Karpas-422 (cell line): ENCODE results near the gene HK1. TPM values are rescaled to one million over a fixed set of nuclear protein-coding genes. Genes with fewer than 3 reads are reported as not detected.
A peak's percentile ranks its signal among the peaks of the same experiment; 100 is the strongest.

ENCODE experiments used
- DNase-seq: peaks from one replicate; pipeline ENCODE4 v3.0.0-alpha.2; 2015
- H2AFZ ChIP-seq: fragments of 200-600 bp; sonication (generic); 2 replicates; pipeline ENCODE4 v1.6.1; 2014; ENCODE audit warnings: antibody characterized with exemption, low read length, mixed read lengths
- H3K27ac ChIP-seq: fragments of 200-600 bp; sonication (generic); 2 replicates; pipeline ENCODE4 v1.5.1; 2014; ENCODE audit warnings: mild to moderate bottlenecking, low read length, moderate library complexity
- H3K27me3 ChIP-seq: fragments of 200-600 bp; sonication (generic); 2 replicates; pipeline ENCODE4 v1.6.1; 2014; ENCODE audit warnings: low read length, mixed read lengths
- H3K36me3 ChIP-seq: fragments of 200-600 bp; sonication (generic); 2 replicates; pipeline ENCODE4 v1.6.1; 2014; ENCODE audit warnings: low read length, mixed read lengths; ENCODE audit not compliant: insufficient read depth
- H3K4me1 ChIP-seq: fragments of 200-600 bp; sonication (generic); 2 replicates; pipeline ENCODE4 v1.6.1; 2014; ENCODE audit warnings: mild to moderate bottlenecking, low read length, mixed read lengths
- H3K4me2 ChIP-seq: fragments of 200-600 bp; sonication (generic); 2 replicates; pipeline ENCODE4 v1.6.1; 2014; ENCODE audit warnings: low read length, low read depth, mild to moderate bottlenecking; ENCODE audit not compliant: poor library complexity, severe bottlenecking
- H3K4me3 ChIP-seq: fragments of 200-600 bp; sonication (generic); 2 replicates; pipeline ENCODE4 v1.5.1; 2014; ENCODE audit warnings: mild to moderate bottlenecking, antibody characterized with exemption, low read length, mixed read lengths
- H3K79me2 ChIP-seq: fragments of 200-600 bp; sonication (generic); 2 replicates; pipeline ENCODE4 v1.6.1; 2014; ENCODE audit warnings: mild to moderate bottlenecking, low read length, mixed read lengths
- H3K9ac ChIP-seq: fragments of 200-600 bp; sonication (generic); 2 replicates; pipeline ENCODE4 v1.6.0; 2014; ENCODE audit warnings: low read length
- H3K9me2 ChIP-seq: fragments of 200-600 bp; sonication (generic), shearing (Covaris generic); replicated peaks from 2 replicates; pipeline ENCODE4 v1.6.0; 2014; ENCODE audit warnings: mild to moderate bottlenecking, low read length, moderate library complexity; ENCODE audit not compliant: insufficient read depth
- H3K9me3 ChIP-seq: fragments of 300-700, 200-600 bp; sonication (generic); 2 replicates; pipeline ENCODE4 v1.6.1; 2014; ENCODE audit warnings: low read length, mixed read lengths
- H4K20me1 ChIP-seq: fragments of 200-600 bp; sonication (generic); 2 replicates; pipeline ENCODE4 v1.6.1; 2014; ENCODE audit warnings: mild to moderate bottlenecking, antibody characterized with exemption, low read length, low read depth; ENCODE audit not compliant: insufficient read depth
- total RNA-seq: library from RNA; depleted of rRNA; stranded (reverse); fragments of >200 nt; shearing (Covaris generic); gene quantifications from 2 replicates; pipeline ENCODE4 v1.2.3, GENCODE V29; 2014; ENCODE audit warnings: low replicate concordance

HK1 gene
- total RNA-seq, 1 experiment from 2014 or later, result 54.6 TPM

- H3K27ac ChIP-seq, result no peak overlapping the region
- H3K36me3 ChIP-seq, result peaks cover 3% of the 10 kb centered on the region; the same call in 1 of the 2 replicates
- no peak for DNase-seq
- no peaks in the 10 kb centered on the region for H3K9me3 ChIP-seq
- peaks cover 42% of the 10 kb centered on the region for H4K20me1 ChIP-seq
- H3K27me3 ChIP-seq, result no peaks in the 10 kb centered on the region
- peaks cover 96% of the 10 kb centered on the region for H3K79me2 ChIP-seq
- H3K4me3 ChIP-seq, result no peak overlapping the region
- no peaks in the 10 kb centered on the region for H3K9me2 ChIP-seq
- no peak overlapping the region for H2AFZ ChIP-seq
- H3K4me2 ChIP-seq, result no peak overlapping the region
- H3K4me1 ChIP-seq, result peaks cover 63% of the 10 kb centered on the region
- no peak overlapping the region for H3K9ac ChIP-seq
These were observed 62.4 kb downstream of the HK1 start for GRCh38 chr10:69340695-69341094.

- H3K36me3 ChIP-seq, result peaks cover 13% of the 10 kb centered on the region
- H3K9me3 ChIP-seq, result no peaks in the 10 kb centered on the region
- no peaks in the 10 kb centered on the region for H3K27me3 ChIP-seq
- H3K4me2 ChIP-seq, result peak overlapping the region; percentile 65
- peak overlapping the region; percentile 41; the same call in 1 of the 2 replicates for H3K4me3 ChIP-seq
- H3K79me2 ChIP-seq, result peaks cover 95% of the 10 kb centered on the region
- H3K27ac ChIP-seq, result peak overlapping the region; percentile 83
- DNase-seq, result no peak
- no peaks in the 10 kb centered on the region for H3K9me2 ChIP-seq
- no peak overlapping the region for H2AFZ ChIP-seq
- peaks cover 75% of the 10 kb centered on the region for H3K4me1 ChIP-seq
- peaks cover 38% of the 10 kb centered on the region for H4K20me1 ChIP-seq
- H3K9ac ChIP-seq, result peak overlapping the region; percentile 39
These were observed 65.6 kb downstream of the HK1 start for GRCh38 chr10:69343905-69344304.

- Histone ChIP-seq H3K9ac (peak overlapping the region; percentile 39), H3K27ac (peak overlapping the region; percentile 83), H3K4me3 (peak overlapping the region; percentile 41; the same call in 1 of the 2 replicates), H3K4me2 (peak overlapping the region; percentile 65), H3K9me2 (no peaks in the 10 kb centered on the region), H4K20me1 (peaks cover 33% of the 10 kb centered on the region), H3K4me1 (peaks cover 73% of the 10 kb centered on the region), H2AFZ (no peak overlapping the region), H3K79me2 (peaks cover 95% of the 10 kb centered on the region), H3K36me3 (peaks cover 19% of the 10 kb centered on the region), H3K9me3 (no peaks in the 10 kb centered on the region), H3K27me3 (no peaks in the 10 kb centered on the region)
- peak; percentile 74 for DNase-seq
These were observed 66.4 kb downstream of the HK1 start for GRCh38 chr10:69344591-69345252.

GRCh38 chr10:69345402-69345801, 67.1 kb downstream of the HK1 start:
- peak; percentile 49 for DNase-seq
- Histone ChIP-seq H3K4me2 (peak overlapping the region; percentile 65), H2AFZ (no peak overlapping the region), H3K36me3 (peaks cover 24% of the 10 kb centered on the region), H3K4me3 (peak overlapping the region; percentile 41; the same call in 1 of the 2 replicates), H3K9me3 (no peaks in the 10 kb centered on the region), H3K4me1 (peaks cover 73% of the 10 kb centered on the region), H3K27me3 (no peaks in the 10 kb centered on the region), H4K20me1 (peaks cover 35% of the 10 kb centered on the region), H3K79me2 (peaks cover 95% of the 10 kb centered on the region), H3K9ac (peak overlapping the region; percentile 39; the same call in 1 of the 2 replicates), H3K9me2 (no peaks in the 10 kb centered on the region), H3K27ac (peak overlapping the region; percentile 83)

GRCh38 chr10:69345890-69346474, 67.7 kb downstream of the HK1 start:
- peaks cover 24% of the 10 kb centered on the region for H3K36me3 ChIP-seq
- H3K79me2 ChIP-seq, result peaks cover 94% of the 10 kb centered on the region

GRCh38 chr10:69346776-69347175, 68.5 kb downstream of the HK1 start:
- H3K9ac ChIP-seq, result no peak overlapping the region
- H3K4me1 ChIP-seq, result peaks cover 73% of the 10 kb centered on the region
- no peaks in the 10 kb centered on the region for H3K9me2 ChIP-seq
- H3K9me3 ChIP-seq, result no peaks in the 10 kb centered on the region
- peaks cover 24% of the 10 kb centered on the region for H3K36me3 ChIP-seq
- H3K79me2 ChIP-seq, result peaks cover 93% of the 10 kb centered on the region
- DNase-seq, result no peak
- peaks cover 31% of the 10 kb centered on the region for H4K20me1 ChIP-seq
- H2AFZ ChIP-seq, result no peak overlapping the region
- H3K4me2 ChIP-seq, result no peak overlapping the region
- H3K27ac ChIP-seq, result peak overlapping the region; percentile 83; the same call in 1 of the 2 replicates
- H3K27me3 ChIP-seq, result no peaks in the 10 kb centered on the region
- no peak overlapping the region for H3K4me3 ChIP-seq

More at GRCh38 chr10:69345890-69346474, 67.7 kb downstream of the HK1 start:
- Histone ChIP-seq H2AFZ (no peak overlapping the region), H3K9ac (peak overlapping the region; percentile 39; the same call in 1 of the 2 replicates), H4K20me1 (peaks cover 35% of the 10 kb centered on the region), H3K4me3 (no peak overlapping the region), H3K4me1 (peaks cover 73% of the 10 kb centered on the region), H3K27ac (peak overlapping the region; percentile 83), H3K9me3 (no peaks in the 10 kb centered on the region), H3K9me2 (no peaks in the 10 kb centered on the region), H3K4me2 (peak overlapping the region; percentile 65), H3K27me3 (no peaks in the 10 kb centered on the region)
- no peak for DNase-seq

GRCh38 chr10:69348816-69349541, 70.7 kb downstream of the HK1 start:
- H4K20me1 ChIP-seq, result peaks cover 14% of the 10 kb centered on the region; the same call in 1 of the 2 replicates
- no peak overlapping the region for H3K4me3 ChIP-seq
- H3K79me2 ChIP-seq, result peaks cover 91% of the 10 kb centered on the region
- H3K9ac ChIP-seq, result peak overlapping the region; percentile 47
- 0 out of 2 replicates have a peak overlapping the region, but pooled peaks have one; percentile 16 for H2AFZ ChIP-seq
- no peaks in the 10 kb centered on the region for H3K9me2 ChIP-seq
- H3K27me3 ChIP-seq, result no peaks in the 10 kb centered on the region
- H3K36me3 ChIP-seq, result peaks cover 25% of the 10 kb centered on the region
- H3K4me1 ChIP-seq, result peaks cover 54% of the 10 kb centered on the region
- H3K9me3 ChIP-seq, result no peaks in the 10 kb centered on the region
- H3K27ac ChIP-seq, result peak overlapping the region; percentile 77
- DNase-seq, result peak; percentile 75
- H3K4me2 ChIP-seq, result peak overlapping the region; percentile 53

GRCh38 chr10:69349542-69349888, 71.2 kb downstream of the HK1 start:
- Histone ChIP-seq H3K4me1 (peaks cover 48% of the 10 kb centered on the region), H3K9me2 (no peaks in the 10 kb centered on the region), H3K27ac (no peak overlapping the region), H3K4me2 (no peak overlapping the region), H3K9me3 (no peaks in the 10 kb centered on the region), H2AFZ (no peak overlapping the region), H3K4me3 (no peak overlapping the region), H3K9ac (no peak overlapping the region), H4K20me1 (peaks cover 9% of the 10 kb centered on the region; the same call in 1 of the 2 replicates), H3K79me2 (peaks cover 92% of the 10 kb centered on the region), H3K36me3 (peaks cover 26% of the 10 kb centered on the region), H3K27me3 (no peaks in the 10 kb centered on the region)
- no peak for DNase-seq
